Astrocyte of the cerebellum (primary cell): Measurements from ENCODE around the gene DLGAP1.
A peak's percentile ranks its signal among the peaks of the same experiment; 100 is the strongest.
"Not testable (repeated sequence)": the region's sequence is repeated elsewhere in the genome, so short reads cannot be mapped to it uniquely, and the experiment has no call there.

Experiments
- DNase-seq: peaks from one replicate; pipeline ENCODE4 v3.0.0-alpha.2; 2011; ENCODE audit warnings: low read depth
- H3K4me3 ChIP-seq: 2 replicates; pipeline ENCODE4 v1.5.1; 2011; ENCODE audit warnings: mild to moderate bottlenecking, low read depth, low read length, moderate library complexity
- CTCF ChIP-seq: IDR thresholded peaks from 2 replicates; pipeline ENCODE4 v1.5.1; 2012; ENCODE audit warnings: low read length, low read depth, moderate library complexity, mild to moderate bottlenecking; ENCODE audit errors: missing control alignments
- in situ Hi-C: cut with HindIII; loops from 2 replicates; pipeline ENCODE4 v1.10.0; 2017; ENCODE audit warnings: low sequenced_read_pairs

DLGAP1 gene

GRCh38 chr18:3603421-3604234 lies 851.5 kb downstream of the DLGAP1 start:
- H3K4me3 ChIP-seq: peak overlapping the region; percentile 32
- no peak for TF ChIP-seq CTCF
- in situ Hi-C loops: no loop called here
- DNase-seq: peak; percentile 89

- in situ Hi-C loops, DNase-seq, H3K4me3 ChIP-seq: not testable (repeated sequence)
These were observed 853.9 kb downstream of the DLGAP1 start for GRCh38 chr18:3601106-3601755.

GRCh38 chr18:3599861-3600260 lies 855.2 kb downstream of the DLGAP1 start:
- H3K4me3 ChIP-seq: no peak overlapping the region
- in situ Hi-C loops: no loop called here
- no peak for TF ChIP-seq CTCF
- DNase-seq: no peak

GRCh38 chr18:3599195-3599594 lies 855.9 kb downstream of the DLGAP1 start:
- no peak for TF ChIP-seq CTCF
- DNase-seq: no peak
- no peak overlapping the region for H3K4me3 ChIP-seq
- in situ Hi-C loops: no loop called here

- TF ChIP-seq CTCF: no peak
- in situ Hi-C loops: no loop called here
- H3K4me3 ChIP-seq: no peak overlapping the region
- DNase-seq: no peak
These were observed 856.5 kb downstream of the DLGAP1 start for GRCh38 chr18:3598581-3598980.

- TF ChIP-seq CTCF: no peak
- in situ Hi-C loops: no loop called here
- H3K4me3 ChIP-seq: no peak overlapping the region
- DNase-seq: no peak
These were observed 857.4 kb downstream of the DLGAP1 start for GRCh38 chr18:3597409-3598357.
